Measurements from ENCODE around the gene BACH1. TPM values are rescaled to one million over a fixed set of nuclear protein-coding genes. Genes with fewer than 3 reads are reported as not detected.
"Not testable (repeated sequence)": the region's sequence is repeated elsewhere in the genome, so short reads cannot be mapped to it uniquely, and the experiment has no call there.

The BACH1 gene
- total RNA-seq, 1 experiment from 2014 or later = 42.0 TPM

DNA sequence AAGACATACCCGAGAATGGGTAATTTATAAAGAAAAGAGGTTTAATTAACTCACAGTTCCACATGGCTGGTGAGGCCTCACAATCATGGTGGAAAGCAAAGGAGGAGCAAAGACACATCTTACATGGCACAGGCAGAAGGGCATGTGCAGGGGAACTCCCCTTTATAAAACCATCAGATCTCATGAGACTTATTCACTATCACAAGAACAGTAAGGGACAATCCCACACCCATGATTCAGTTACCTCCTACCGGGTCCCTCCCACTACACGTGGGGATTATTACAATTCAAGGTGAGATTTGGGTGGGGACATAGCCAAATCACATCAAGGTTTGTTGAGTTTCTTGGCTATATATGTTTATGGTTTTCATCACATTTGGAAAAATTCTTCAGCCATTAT, 16.9 kb upstream of the BACH1 start:
- H2AFZ ChIP-seq (ENCODE audit: low read length); H4K20me1 ChIP-seq (ENCODE audit: insufficient read depth, low read depth, low read length); H3K4me1 ChIP-seq (ENCODE audit: low read length); DNase-seq; H3K27ac ChIP-seq (ENCODE audit: low read length); H3K79me2 ChIP-seq (ENCODE audit: low read length); H3K4me2 ChIP-seq (ENCODE audit: low read depth, low read length, poor library complexity, severe bottlenecking); H3K4me3 ChIP-seq (ENCODE audit: low read length); H3K9me3 ChIP-seq (ENCODE audit: low read length); H3K9me2 ChIP-seq (replicated peaks; ENCODE audit: insufficient read depth, low read length); H3K9ac ChIP-seq (ENCODE audit: low read length); H3K27me3 ChIP-seq (ENCODE audit: low read length); H3K36me3 ChIP-seq (ENCODE audit: insufficient read depth, low read length): not testable (repeated sequence)

DNA sequence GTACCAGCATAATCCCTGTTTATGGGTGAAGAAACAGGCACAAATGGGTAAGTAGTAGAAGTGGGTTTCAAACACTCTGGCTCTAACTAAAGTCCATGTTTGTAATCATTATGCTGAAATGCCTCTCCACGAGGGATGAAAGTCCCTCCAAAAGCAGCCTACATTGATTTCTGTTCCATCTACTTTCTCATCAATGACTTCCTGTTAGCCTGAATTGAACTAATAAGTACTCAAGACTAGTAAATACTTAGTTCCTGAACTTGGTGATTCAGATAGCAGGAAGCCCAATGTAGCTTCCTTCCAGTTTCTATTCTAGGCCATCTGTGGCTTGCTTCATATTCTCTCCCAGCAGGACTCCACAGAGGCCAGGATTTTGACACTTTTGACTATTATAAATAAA, 11.3 kb upstream of the BACH1 start:
- H3K9me2 ChIP-seq (replicated peaks; ENCODE audit: insufficient read depth, low read length) = no peaks in the 10 kb centered on the region
- no peak overlapping the region for H3K9ac ChIP-seq (ENCODE audit: low read length)
- no peaks in the 10 kb centered on the region for H3K9me3 ChIP-seq (ENCODE audit: low read length)
- peaks cover 5% of the 10 kb centered on the region; the same call in 1 of the 2 replicates for H3K4me1 ChIP-seq (ENCODE audit: low read length)
- no peaks in the 10 kb centered on the region for H3K79me2 ChIP-seq (ENCODE audit: low read length)
- no peaks in the 10 kb centered on the region for H4K20me1 ChIP-seq (ENCODE audit: insufficient read depth, low read depth, low read length)
- no peak for DNase-seq
- H3K27ac ChIP-seq (ENCODE audit: low read length) = no peak overlapping the region
- no peak overlapping the region for H3K4me3 ChIP-seq (ENCODE audit: low read length)
- H2AFZ ChIP-seq (ENCODE audit: low read length) = no peak overlapping the region
- no peaks in the 10 kb centered on the region for H3K27me3 ChIP-seq (ENCODE audit: low read length)
- no peak overlapping the region for H3K4me2 ChIP-seq (ENCODE audit: low read depth, low read length, poor library complexity, severe bottlenecking)
- H3K36me3 ChIP-seq (ENCODE audit: insufficient read depth, low read length) = no peaks in the 10 kb centered on the region

- Histone ChIP-seq H3K9me3 (ENCODE audit: low read length) (no peaks in the 10 kb centered on the region), H4K20me1 (ENCODE audit: insufficient read depth, low read depth, low read length) (no peaks in the 10 kb centered on the region), H3K4me2 (ENCODE audit: low read depth, low read length, poor library complexity, severe bottlenecking) (no peak overlapping the region), H3K79me2 (ENCODE audit: low read length) (no peaks in the 10 kb centered on the region), H3K9me2 (replicated peaks; ENCODE audit: insufficient read depth, low read length) (no peaks in the 10 kb centered on the region), H3K4me1 (ENCODE audit: low read length) (peaks cover 13% of the 10 kb centered on the region), H3K4me3 (ENCODE audit: low read length) (no peak overlapping the region), H3K27me3 (ENCODE audit: low read length) (no peaks in the 10 kb centered on the region), H3K9ac (ENCODE audit: low read length) (no peak overlapping the region), H3K27ac (ENCODE audit: low read length) (no peak overlapping the region), H2AFZ (ENCODE audit: low read length) (no peak overlapping the region), H3K36me3 (ENCODE audit: insufficient read depth, low read length) (no peaks in the 10 kb centered on the region)
- no peak for DNase-seq
Measured at GRCh38 chr21:29288239-29288638, 10.5 kb upstream of the BACH1 start.

DNA sequence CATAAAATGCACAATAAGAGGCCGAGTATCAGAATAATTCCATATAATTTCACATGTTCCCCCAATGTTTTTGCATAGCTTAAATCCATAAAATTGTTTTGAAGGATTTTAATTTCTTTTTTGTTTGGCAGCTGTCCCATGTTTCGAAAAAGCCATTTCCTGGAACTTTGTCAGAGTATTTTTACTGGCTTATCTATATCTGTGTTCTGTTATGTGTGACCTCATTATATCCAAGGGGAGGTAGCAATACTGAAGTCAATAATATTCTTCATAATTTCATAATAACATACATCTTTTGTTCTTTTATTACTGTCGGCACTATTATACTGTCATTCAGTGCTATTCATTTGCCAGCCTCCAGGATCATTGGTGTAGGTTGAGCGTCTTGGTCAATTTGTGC, 9.4 kb upstream of the BACH1 start:
- H3K4me2 ChIP-seq (ENCODE audit: low read depth, low read length, poor library complexity, severe bottlenecking) = no peak overlapping the region
- no peaks in the 10 kb centered on the region for H3K9me3 ChIP-seq (ENCODE audit: low read length)
- H2AFZ ChIP-seq (ENCODE audit: low read length) = no peak overlapping the region

GRCh38 chr21:29290240-29290639, 8.5 kb upstream of the BACH1 start:
- H3K9me3 ChIP-seq (ENCODE audit: low read length) = no peaks in the 10 kb centered on the region
- H3K9me2 ChIP-seq (replicated peaks; ENCODE audit: insufficient read depth, low read length) = no peaks in the 10 kb centered on the region
- no peak overlapping the region for H2AFZ ChIP-seq (ENCODE audit: low read length)
- no peak overlapping the region for H3K9ac ChIP-seq (ENCODE audit: low read length)
- H3K27ac ChIP-seq (ENCODE audit: low read length) = no peak overlapping the region
- no peaks in the 10 kb centered on the region for H3K36me3 ChIP-seq (ENCODE audit: insufficient read depth, low read length)
- H3K27me3 ChIP-seq (ENCODE audit: low read length) = no peaks in the 10 kb centered on the region
- H3K4me3 ChIP-seq (ENCODE audit: low read length) = no peak overlapping the region
- H4K20me1 ChIP-seq (ENCODE audit: insufficient read depth, low read depth, low read length) = no peaks in the 10 kb centered on the region
- H3K4me1 ChIP-seq (ENCODE audit: low read length) = peaks cover 30% of the 10 kb centered on the region
- DNase-seq = no peak
- no peak overlapping the region for H3K4me2 ChIP-seq (ENCODE audit: low read depth, low read length, poor library complexity, severe bottlenecking)
- no peaks in the 10 kb centered on the region for H3K79me2 ChIP-seq (ENCODE audit: low read length)

More for the DNA sequence above, 9.4 kb upstream of the BACH1 start:
- no peaks in the 10 kb centered on the region for H3K9me2 ChIP-seq (replicated peaks; ENCODE audit: insufficient read depth, low read length)
- no peaks in the 10 kb centered on the region for H3K36me3 ChIP-seq (ENCODE audit: insufficient read depth, low read length)
- H3K27ac ChIP-seq (ENCODE audit: low read length) = no peak overlapping the region
- no peaks in the 10 kb centered on the region for H3K79me2 ChIP-seq (ENCODE audit: low read length)
- H3K4me3 ChIP-seq (ENCODE audit: low read length) = no peak overlapping the region
- no peaks in the 10 kb centered on the region for H4K20me1 ChIP-seq (ENCODE audit: insufficient read depth, low read depth, low read length)
- DNase-seq = no peak
- H3K9ac ChIP-seq (ENCODE audit: low read length) = no peak overlapping the region
- no peaks in the 10 kb centered on the region for H3K27me3 ChIP-seq (ENCODE audit: low read length)
- peaks cover 24% of the 10 kb centered on the region for H3K4me1 ChIP-seq (ENCODE audit: low read length)

DNA sequence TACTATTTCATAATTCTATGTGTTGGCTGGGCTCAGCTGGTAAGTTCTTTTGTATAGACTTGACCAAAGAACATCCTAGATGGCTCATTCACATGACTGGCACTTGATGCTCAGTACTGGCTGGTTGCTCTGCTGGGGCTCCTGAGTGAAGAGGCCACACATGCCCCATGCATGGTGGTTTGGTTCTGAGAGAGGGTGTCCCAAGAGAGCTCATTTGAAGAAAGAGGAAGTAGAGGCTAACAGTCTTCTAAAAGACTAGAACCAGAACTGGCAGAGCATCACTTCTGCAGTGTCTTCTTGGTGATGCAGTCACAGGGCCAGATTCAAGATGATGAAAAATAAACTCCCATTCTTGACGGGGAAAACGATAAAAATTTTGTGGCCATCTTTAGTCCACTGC, 5.2 kb upstream of the BACH1 start:
- Histone ChIP-seq H4K20me1 (ENCODE audit: insufficient read depth, low read depth, low read length) (no peaks in the 10 kb centered on the region), H3K9me3 (ENCODE audit: low read length) (no peaks in the 10 kb centered on the region), H3K36me3 (ENCODE audit: insufficient read depth, low read length) (no peaks in the 10 kb centered on the region), H3K79me2 (ENCODE audit: low read length) (no peaks in the 10 kb centered on the region), H2AFZ (ENCODE audit: low read length) (peak overlapping the region; percentile 6), H3K9me2 (replicated peaks; ENCODE audit: insufficient read depth, low read length) (no peaks in the 10 kb centered on the region), H3K4me2 (ENCODE audit: low read depth, low read length, poor library complexity, severe bottlenecking) (peak overlapping the region; percentile 57), H3K4me3 (ENCODE audit: low read length) (peak overlapping the region; percentile 17; the same call in 1 of the 2 replicates), H3K27ac (ENCODE audit: low read length) (peak overlapping the region; percentile 79), H3K4me1 (ENCODE audit: low read length) (peaks cover 30% of the 10 kb centered on the region), H3K9ac (ENCODE audit: low read length) (peak overlapping the region; percentile 38), H3K27me3 (ENCODE audit: low read length) (no peaks in the 10 kb centered on the region)
- peak; percentile 97 for DNase-seq

DNA sequence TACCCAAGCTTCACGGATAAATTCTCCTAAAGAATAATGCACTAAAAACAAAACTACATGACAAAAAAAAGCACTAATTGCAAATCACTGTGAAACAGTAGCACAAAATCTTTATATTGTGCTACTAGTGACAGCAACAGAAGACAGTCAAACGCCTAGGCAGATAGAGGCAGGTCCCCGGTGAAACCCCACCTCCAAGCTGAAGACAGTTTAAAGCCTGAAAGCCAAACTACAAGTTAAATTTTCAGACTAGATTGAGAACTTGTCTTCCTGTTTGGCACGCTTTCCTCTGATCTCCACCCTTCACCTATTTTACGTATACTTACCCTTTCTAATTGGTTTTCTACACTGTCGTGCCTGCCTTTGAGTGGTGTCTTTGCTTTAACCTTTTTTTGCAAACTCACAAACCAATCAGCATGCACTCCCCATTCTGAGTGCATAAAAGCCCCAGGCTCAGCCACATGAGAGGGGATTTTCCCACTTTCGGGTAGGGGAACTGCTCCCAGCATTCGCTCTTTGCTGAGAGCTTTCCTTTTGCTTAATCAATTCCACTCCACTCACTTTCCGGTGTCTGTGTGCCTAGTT, 3.6 kb upstream of the BACH1 start:
- Histone ChIP-seq H3K9ac (ENCODE audit: low read length) (no peak overlapping the region), H3K36me3 (ENCODE audit: insufficient read depth, low read length) (no peaks in the 10 kb centered on the region), H3K9me3 (ENCODE audit: low read length) (no peaks in the 10 kb centered on the region), H3K4me1 (ENCODE audit: low read length) (peaks cover 36% of the 10 kb centered on the region), H3K27me3 (ENCODE audit: low read length) (no peaks in the 10 kb centered on the region), H3K9me2 (replicated peaks; ENCODE audit: insufficient read depth, low read length) (no peaks in the 10 kb centered on the region), H2AFZ (ENCODE audit: low read length) (no peak overlapping the region), H4K20me1 (ENCODE audit: insufficient read depth, low read depth, low read length) (no peaks in the 10 kb centered on the region; the same call in 1 of the 2 replicates), H3K4me2 (ENCODE audit: low read depth, low read length, poor library complexity, severe bottlenecking) (no peak overlapping the region), H3K79me2 (ENCODE audit: low read length) (peaks cover 10% of the 10 kb centered on the region), H3K27ac (ENCODE audit: low read length) (no peak overlapping the region), H3K4me3 (ENCODE audit: low read length) (no peak overlapping the region)
- no peak for DNase-seq

DNA sequence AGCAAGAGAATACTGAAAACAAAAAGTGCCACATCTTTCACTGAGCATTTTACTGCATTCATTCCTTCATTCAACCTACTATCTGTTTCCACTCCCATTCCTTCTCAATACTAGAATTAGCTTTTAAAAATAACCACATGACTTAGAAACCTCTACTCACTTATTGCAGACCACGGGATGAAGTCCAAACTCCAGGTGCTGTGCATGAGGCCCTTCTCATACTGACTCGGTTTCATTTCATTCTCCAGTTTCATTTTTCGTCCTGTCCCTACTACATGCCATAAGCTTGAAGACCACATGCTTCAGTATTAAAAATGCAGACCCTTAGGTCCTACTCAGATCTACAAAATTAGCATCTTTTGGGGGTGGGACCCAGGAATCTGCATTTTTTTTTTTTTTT, 2.3 kb upstream of the BACH1 start:
- H3K9ac ChIP-seq (ENCODE audit: low read length) = no peak overlapping the region
- peaks cover 10% of the 10 kb centered on the region; the same call in 1 of the 2 replicates for H4K20me1 ChIP-seq (ENCODE audit: insufficient read depth, low read depth, low read length)
- no peak overlapping the region for H2AFZ ChIP-seq (ENCODE audit: low read length)
- DNase-seq = no peak
- no peaks in the 10 kb centered on the region for H3K9me2 ChIP-seq (replicated peaks; ENCODE audit: insufficient read depth, low read length)
- peaks cover 23% of the 10 kb centered on the region for H3K79me2 ChIP-seq (ENCODE audit: low read length)
- H3K27ac ChIP-seq (ENCODE audit: low read length) = no peak overlapping the region
- H3K4me3 ChIP-seq (ENCODE audit: low read length) = no peak overlapping the region
- H3K4me2 ChIP-seq (ENCODE audit: low read depth, low read length, poor library complexity, severe bottlenecking) = no peak overlapping the region
- H3K36me3 ChIP-seq (ENCODE audit: insufficient read depth, low read length) = no peaks in the 10 kb centered on the region
- H3K4me1 ChIP-seq (ENCODE audit: low read length) = peaks cover 49% of the 10 kb centered on the region
- H3K9me3 ChIP-seq (ENCODE audit: low read length) = no peaks in the 10 kb centered on the region
- H3K27me3 ChIP-seq (ENCODE audit: low read length) = no peaks in the 10 kb centered on the region

All from Karpas-422 (cell line).